IMR-90 (cell line): ENCODE measurements around the gene INPP5E. TPM values are rescaled to one million over a fixed set of nuclear protein-coding genes. Genes with fewer than 3 reads are reported as not detected.
A peak's percentile ranks its signal among the peaks of the same experiment; 100 is the strongest.

Experiments used
- ATAC-seq: fragments of 200-7000 bp; cut with Tn5 transposase; 2 replicates; pipeline ENCODE4 v1.9.1; 2020; ENCODE audit warnings: low read depth, mild to moderate bottlenecking, moderate library complexity
- BruUV-seq: library from RNA; stranded (reverse); fragments of 400-500 nt; replicated peaks from 2 replicates; lab custom pipeline; 2021; lab: Mats Ljungman, UMichigan
- CTCF ChIA-PET: fragments of 300-600 bp; formaldehyde crosslinking; extraction: SDS; loops from one replicate; lab custom pipeline; 2021; ENCODE audit warnings: antibody characterized with exemption; lab: Yijun Ruan, JAX
- POLR2A ChIA-PET: fragments of 300-600 bp; sonication (Branson Sonifier 250); formaldehyde crosslinking; loops from one replicate; lab custom pipeline; 2022; ENCODE audit warnings: antibody characterized with exemption; ENCODE audit not compliant: unreplicated experiment; lab: Charles Lee
- DNase-seq: peaks from one replicate; pipeline ENCODE4 v3.0.0; 2013
- H2AFZ ChIP-seq: replicated peaks from 2 replicates; pipeline ENCODE3; 2013; ENCODE audit warnings: low read length, mild to moderate bottlenecking; ENCODE audit not compliant: poor library complexity
- H2AK5ac ChIP-seq: 2 replicates; pipeline ENCODE4 v1.6.1; 2013; ENCODE audit warnings: low read depth, low read length, inconsistent platforms
- H2AK9ac ChIP-seq: replicated peaks from 2 replicates; pipeline ENCODE3; 2013; ENCODE audit warnings: mild to moderate bottlenecking, low read depth, low read length, moderate library complexity; ENCODE audit not compliant: poor library complexity
- H2BK120ac ChIP-seq: 2 replicates; pipeline ENCODE4 v1.6.1; 2013; ENCODE audit warnings: low read depth, low read length, inconsistent platforms
- H2BK15ac ChIP-seq: 3 replicates; pipeline ENCODE4 v1.6.1; 2013; ENCODE audit warnings: low read depth, low read length, inconsistent platforms
- H2BK20ac ChIP-seq: 2 replicates; pipeline ENCODE4 v1.6.1; 2013; ENCODE audit warnings: low read depth, mild to moderate bottlenecking, inconsistent platforms, low read length, moderate library complexity
- H2BK5ac ChIP-seq: 2 replicates; pipeline ENCODE4 v1.6.1; 2013; ENCODE audit warnings: mild to moderate bottlenecking, low read depth, low read length, inconsistent platforms; ENCODE audit not compliant: poor library complexity, severe bottlenecking
- H3K14ac ChIP-seq: replicated peaks from 2 replicates; pipeline ENCODE4 v1.6.1; 2013; ENCODE audit warnings: low read depth, low read length, inconsistent platforms
- H3K18ac ChIP-seq: 2 replicates; pipeline ENCODE4 v1.6.1; 2013; ENCODE audit warnings: low read depth, low read length, control low read depth
- H3K23ac ChIP-seq: 2 replicates; pipeline ENCODE4 v1.6.1; 2013; ENCODE audit warnings: low read depth, low read length, inconsistent platforms
- H3K27ac ChIP-seq: 2 replicates; pipeline ENCODE4 v1.5.1; 2013; ENCODE audit warnings: mild to moderate bottlenecking, control low read depth, low read length; ENCODE audit not compliant: insufficient read depth
- H3K27me3 ChIP-seq: 2 replicates; pipeline ENCODE4 v1.6.1; 2013; ENCODE audit warnings: low read length; ENCODE audit not compliant: control insufficient read depth, insufficient read depth
- H3K36me3 ChIP-seq: 2 replicates; pipeline ENCODE4 v1.6.1; 2013; ENCODE audit warnings: low read length, mixed read lengths; ENCODE audit not compliant: control insufficient read depth, insufficient read depth
- H3K4ac ChIP-seq: 2 replicates; pipeline ENCODE4 v1.6.1; 2013; ENCODE audit warnings: low read depth, low read length, inconsistent platforms
- H3K4me1 ChIP-seq: 2 replicates; pipeline ENCODE4 v1.6.1; 2013; ENCODE audit warnings: low read length, mixed read lengths; ENCODE audit not compliant: control insufficient read depth, insufficient read depth
- H3K4me2 ChIP-seq: 2 replicates; pipeline ENCODE4 v1.6.1; 2013; ENCODE audit warnings: low read depth, mild to moderate bottlenecking, control low read depth, low read length, moderate library complexity
- H3K4me3 ChIP-seq: 2 replicates; pipeline ENCODE4 v1.5.1; 2013; ENCODE audit warnings: low read depth, mild to moderate bottlenecking, control low read depth, low read length, moderate library complexity; ENCODE audit not compliant: insufficient read depth
- H3K56ac ChIP-seq: 2 replicates; pipeline ENCODE4 v1.6.1; 2013; ENCODE audit warnings: low read length, inconsistent platforms; ENCODE audit not compliant: insufficient read depth; ENCODE audit errors: extremely low read depth
- H3K79me1 ChIP-seq, 2 experiments: 2 replicates each; pipeline ENCODE4 v1.6.1; 2013; ENCODE audit warnings: low read length in 2 of 2, inconsistent platforms in 1 of 2, low read depth in 1 of 2
- H3K9ac ChIP-seq: 2 replicates; pipeline ENCODE4 v1.6.1; 2013; ENCODE audit warnings: low read depth, low read length, control low read depth
- H3K9me1 ChIP-seq: 2 replicates; pipeline ENCODE4 v1.6.1; 2013; ENCODE audit warnings: low read length, inconsistent platforms; ENCODE audit not compliant: insufficient read depth
- H3K9me3 ChIP-seq: 2 replicates; pipeline ENCODE4 v1.6.1; 2013; ENCODE audit warnings: low read length; ENCODE audit not compliant: control insufficient read depth, insufficient read depth
- H4K20me1 ChIP-seq: 2 replicates; pipeline ENCODE4 v1.6.1; 2013; ENCODE audit warnings: low read length, inconsistent platforms; ENCODE audit not compliant: insufficient read depth
- H4K5ac ChIP-seq: 2 replicates; pipeline ENCODE4 v1.6.1; 2013; ENCODE audit warnings: mild to moderate bottlenecking, low read depth, low read length, control low read depth
- H4K8ac ChIP-seq, 2 experiments: 2 replicates each; pipeline ENCODE4 v1.6.1; 2013; ENCODE audit warnings: low read depth in 2 of 2, low read length in 2 of 2, control low read depth in 1 of 2, inconsistent platforms in 1 of 2
- H4K91ac ChIP-seq: 2 replicates; pipeline ENCODE4 v1.6.1; 2013; ENCODE audit warnings: low read depth, low read length, inconsistent platforms; ENCODE audit not compliant: insufficient read depth
- MAZ ChIP-seq: IDR thresholded peaks from 2 replicates; pipeline ENCODE4 v1.6.1; 2012; ENCODE audit warnings: low read depth, mild to moderate bottlenecking, low read length, improper control_type of control experiment, moderate library complexity, borderline replicate concordance
- POLR2A ChIP-seq: IDR thresholded peaks from 2 replicates; pipeline ENCODE4 v1.6.1; 2012; ENCODE audit warnings: mild to moderate bottlenecking, low read depth, low read length
- SMC3 ChIP-seq: fragments of 150-350 bp; IDR thresholded peaks from 2 replicates; pipeline ENCODE4 v1.6.1; 2016; ENCODE audit warnings: low read depth, mild to moderate bottlenecking, antibody characterized with exemption, low read length, moderate library complexity
- WGBS, 2 experiments: methylation state at CpG; one replicate each; pipeline versions ENCODE4 v1.1.5 to v1.1.7; 2013; ENCODE audit warnings: missing lambda C conversion rate in 2 of 2; ENCODE audit not compliant: insufficient read length in 1 of 2; ENCODE audit errors: extremely low coverage in 2 of 2; 5-methylcytosine and 5-hydroxymethylcytosine counted together
- dilution Hi-C: fragments of 300-500 bp; cut with HindIII; formaldehyde crosslinking; loops from one replicate; pipeline ENCODE4 v1.14.3; 2018; ENCODE audit warnings: low sequenced_read_pairs; ENCODE audit not compliant: unreplicated experiment
- in situ Hi-C: fragments of 300-500 bp; cut with MboI; formaldehyde crosslinking; loops from 3 replicates; pipeline ENCODE4 v1.14.3; 2019; ENCODE audit warnings: low sequenced_read_pairs, inconsistent platforms, mixed read lengths
- intact Hi-C: fragments of 100-400 bp; cut with micrococcal nuclease; formaldehyde crosslinking; loops from 2 replicates; pipeline ENCODE4 v1.10.0; 2022
- polyA plus RNA-seq, 3 experiments: library from polyadenylated mRNA; depleted of rRNA; stranded (reverse); fragments of >200 nt; gene quantifications; 2 replicates each; pipeline ENCODE4 v1.2.3, GENCODE V29; 2012; ENCODE audit warnings: low replicate concordance in 1 of 3
- total RNA-seq: library from RNA; depleted of rRNA; stranded (reverse); fragments of >200 nt; gene quantifications from 2 replicates; pipeline ENCODE4 v1.2.3, GENCODE V29; 2012
- TF ChIP-seq, protein P1 (sequence below): fragments of 150-350 bp; IDR thresholded peaks from 2 replicates; pipeline ENCODE4 v1.6.1; 2016; ENCODE audit warnings: low read depth, mild to moderate bottlenecking, low read length, moderate library complexity, borderline replicate concordance
- TF ChIP-seq, protein P2 (sequence below): conservative IDR thresholded peaks from 2 replicates; pipeline ENCODE4 v1.5.1; 2012; ENCODE audit warnings: mild to moderate bottlenecking, low read depth, low read length, improper control_type of control experiment

INPP5E gene
- total and polyA plus RNA-seq, 2 of the 4 experiments (the other 2 are of a cell fraction), result 1.6 to 9.4 TPM

DNA sequence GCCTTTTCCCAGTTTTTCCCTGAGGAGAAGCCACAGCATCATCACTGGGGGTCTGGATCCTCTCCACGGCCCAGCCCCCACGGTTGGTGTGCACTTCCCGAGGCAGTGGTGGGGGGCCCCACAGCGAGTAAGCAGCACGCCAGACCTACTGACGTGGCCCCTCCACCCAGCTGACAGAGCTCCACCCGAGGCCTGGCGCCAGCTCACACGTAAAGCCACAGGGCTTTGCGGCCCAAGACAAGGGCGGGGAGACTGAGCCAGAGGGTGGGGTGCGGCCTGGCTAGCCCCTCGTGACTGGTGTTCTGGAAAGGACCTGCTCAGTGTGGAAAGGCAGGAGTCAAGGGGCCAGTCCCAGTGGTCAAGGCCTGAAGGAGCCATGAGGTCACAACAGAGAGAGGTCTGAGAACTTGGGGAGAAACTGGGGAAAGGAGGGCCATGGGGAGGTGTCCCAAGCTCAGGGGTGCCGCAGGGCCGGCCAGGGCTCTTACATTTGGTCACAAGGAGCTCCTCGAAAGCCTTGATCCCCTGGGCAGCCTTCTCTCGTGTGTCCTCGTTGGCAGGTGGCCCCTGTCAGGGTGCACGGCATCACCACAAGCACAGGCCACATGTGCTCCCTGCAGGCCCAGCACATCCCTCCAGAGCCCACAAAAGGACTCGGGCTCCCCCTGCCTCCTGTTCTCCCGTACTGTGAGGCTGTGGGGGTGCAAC, 45.2 kb downstream of the INPP5E start:
- Histone ChIP-seq H3K27ac (no peak overlapping the region), H4K8ac (no peak overlapping the region), H3K23ac (no peak overlapping the region), H3K9me3 (no peaks in the 10 kb centered on the region), H3K18ac (no peak overlapping the region), H2AK9ac (peak overlapping the region; percentile 16), H3K9me1 (no peaks in the 10 kb centered on the region), H2AFZ (no peak overlapping the region), H3K14ac (no peak overlapping the region), H4K91ac (no peak overlapping the region), H4K20me1 (peaks cover 14% of the 10 kb centered on the region), H3K4me1 (peaks cover 6% of the 10 kb centered on the region), H3K4ac (no peak overlapping the region), H3K4me3 (no peak overlapping the region), H3K79me1 (peaks cover 24 to 35% of the 10 kb centered on the region in 2 experiments), H3K56ac (no peak overlapping the region), H2BK120ac (no peak overlapping the region), H3K4me2 (no peak overlapping the region), H2BK15ac (no peak overlapping the region), H2BK5ac (no peak overlapping the region), H2BK20ac (no peak overlapping the region), H3K36me3 (peaks cover 65% of the 10 kb centered on the region), H4K5ac (no peak overlapping the region), H2AK5ac (no peak overlapping the region), H3K27me3 (no peaks in the 10 kb centered on the region), H3K9ac (no peak overlapping the region)
- dilution Hi-C loops, result no loop called here
- POLR2A ChIA-PET, result no interaction called here
- in situ Hi-C loops, result no loop called here
- BruUV-seq, result no TSS peak
- intact Hi-C loops, result no loop called here
- no peak for DNase-seq
- TF ChIP-seq, protein P1, sequence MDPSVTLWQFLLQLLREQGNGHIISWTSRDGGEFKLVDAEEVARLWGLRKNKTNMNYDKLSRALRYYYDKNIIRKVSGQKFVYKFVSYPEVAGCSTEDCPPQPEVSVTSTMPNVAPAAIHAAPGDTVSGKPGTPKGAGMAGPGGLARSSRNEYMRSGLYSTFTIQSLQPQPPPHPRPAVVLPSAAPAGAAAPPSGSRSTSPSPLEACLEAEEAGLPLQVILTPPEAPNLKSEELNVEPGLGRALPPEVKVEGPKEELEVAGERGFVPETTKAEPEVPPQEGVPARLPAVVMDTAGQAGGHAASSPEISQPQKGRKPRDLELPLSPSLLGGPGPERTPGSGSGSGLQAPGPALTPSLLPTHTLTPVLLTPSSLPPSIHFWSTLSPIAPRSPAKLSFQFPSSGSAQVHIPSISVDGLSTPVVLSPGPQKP, result no peak
- TF ChIP-seq MAZ (no peak), SMC3 (no peak), POLR2A (no peak)
- TF ChIP-seq, protein P2, sequence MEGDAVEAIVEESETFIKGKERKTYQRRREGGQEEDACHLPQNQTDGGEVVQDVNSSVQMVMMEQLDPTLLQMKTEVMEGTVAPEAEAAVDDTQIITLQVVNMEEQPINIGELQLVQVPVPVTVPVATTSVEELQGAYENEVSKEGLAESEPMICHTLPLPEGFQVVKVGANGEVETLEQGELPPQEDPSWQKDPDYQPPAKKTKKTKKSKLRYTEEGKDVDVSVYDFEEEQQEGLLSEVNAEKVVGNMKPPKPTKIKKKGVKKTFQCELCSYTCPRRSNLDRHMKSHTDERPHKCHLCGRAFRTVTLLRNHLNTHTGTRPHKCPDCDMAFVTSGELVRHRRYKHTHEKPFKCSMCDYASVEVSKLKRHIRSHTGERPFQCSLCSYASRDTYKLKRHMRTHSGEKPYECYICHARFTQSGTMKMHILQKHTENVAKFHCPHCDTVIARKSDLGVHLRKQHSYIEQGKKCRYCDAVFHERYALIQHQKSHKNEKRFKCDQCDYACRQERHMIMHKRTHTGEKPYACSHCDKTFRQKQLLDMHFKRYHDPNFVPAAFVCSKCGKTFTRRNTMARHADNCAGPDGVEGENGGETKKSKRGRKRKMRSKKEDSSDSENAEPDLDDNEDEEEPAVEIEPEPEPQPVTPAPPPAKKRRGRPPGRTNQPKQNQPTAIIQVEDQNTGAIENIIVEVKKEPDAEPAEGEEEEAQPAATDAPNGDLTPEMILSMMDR, result no peak
- no peak for ATAC-seq
- WGBS, 2 experiments, result 95% methylated on average over 8 of the region's 21 CpGs; no CpG with 5 or more reads in 1 of the 2 experiments
- CTCF ChIA-PET, result no interaction called here
